ENCODE results near the gene PDLIM4. TPM values are rescaled to one million over a fixed set of nuclear protein-coding genes. Genes with fewer than 3 reads are reported as not detected.

PDLIM4 gene
- total RNA-seq, 1 donor from 2014 or later = 56.6 TPM

DNA sequence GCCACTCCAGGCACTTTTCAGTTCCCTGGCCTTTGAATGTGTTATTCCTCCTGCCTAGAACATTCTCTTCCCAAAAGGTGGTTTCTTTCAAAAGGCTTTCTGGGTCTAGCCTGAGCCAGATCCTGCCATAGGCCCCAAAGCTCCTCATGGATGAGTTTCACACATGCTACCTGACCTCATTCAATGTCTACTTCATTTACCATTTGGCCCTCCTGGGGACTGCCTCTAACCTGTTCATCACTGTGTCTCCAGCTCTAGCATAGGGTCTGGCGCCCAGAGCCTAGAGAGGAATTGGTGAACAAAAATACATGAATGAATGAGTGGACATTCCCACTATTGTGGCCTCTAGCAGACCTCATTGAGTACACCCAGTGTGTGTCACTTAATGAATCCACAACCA, 24.4 kb upstream of the PDLIM4 start:
- no peaks in the 10 kb centered on the region for H3K36me3 ChIP-seq (ENCODE audit: insufficient read depth, low read length)
- no peak overlapping the region for H2AFZ ChIP-seq (ENCODE audit: low read depth, low read length)
- Mint-ChIP-seq H3K27me3 (ENCODE audit: low read depth, unreplicated experiment) (peaks cover 26% of the 10 kb centered on the region), H3K27ac (ENCODE audit: unreplicated experiment) (no peak overlapping the region), H3K4me1 (ENCODE audit: low read depth, unreplicated experiment) (peaks cover 5% of the 10 kb centered on the region), H3K9me3 (ENCODE audit: unreplicated experiment) (peaks cover 8% of the 10 kb centered on the region), H3K4me3 (ENCODE audit: unreplicated experiment) (no peak overlapping the region), H3K36me3 (ENCODE audit: low read depth, unreplicated experiment) (no peaks in the 10 kb centered on the region)
- peaks cover 1% of the 10 kb centered on the region for H3K4me1 ChIP-seq (ENCODE audit: insufficient read depth, low read length)
- FAIRE-seq = no peak
- H3K27ac ChIP-seq (ENCODE audit: low read depth, low read length) = no peak overlapping the region
- H3K27me3 ChIP-seq (ENCODE audit: insufficient read depth, low read length) = no peaks in the 10 kb centered on the region
- H3K9ac ChIP-seq (ENCODE audit: low read length) = no peak overlapping the region
- H4K20me1 ChIP-seq (ENCODE audit: insufficient read depth, low read length) = no peaks in the 10 kb centered on the region
- no peaks in the 10 kb centered on the region for H3K79me2 ChIP-seq (ENCODE audit: insufficient read depth, low read length)
- no peak for DNase-seq (ENCODE audit: low read depth)
- H3K9me3 ChIP-seq (ENCODE audit: insufficient read depth, low read depth, low read length) = no peaks in the 10 kb centered on the region
- H3K4me3 ChIP-seq (ENCODE audit: insufficient read depth, low read depth, low read length) = no peak overlapping the region
- no peak overlapping the region for H3K4me2 ChIP-seq (ENCODE audit: low read length)
- TF ChIP-seq, protein P1, sequence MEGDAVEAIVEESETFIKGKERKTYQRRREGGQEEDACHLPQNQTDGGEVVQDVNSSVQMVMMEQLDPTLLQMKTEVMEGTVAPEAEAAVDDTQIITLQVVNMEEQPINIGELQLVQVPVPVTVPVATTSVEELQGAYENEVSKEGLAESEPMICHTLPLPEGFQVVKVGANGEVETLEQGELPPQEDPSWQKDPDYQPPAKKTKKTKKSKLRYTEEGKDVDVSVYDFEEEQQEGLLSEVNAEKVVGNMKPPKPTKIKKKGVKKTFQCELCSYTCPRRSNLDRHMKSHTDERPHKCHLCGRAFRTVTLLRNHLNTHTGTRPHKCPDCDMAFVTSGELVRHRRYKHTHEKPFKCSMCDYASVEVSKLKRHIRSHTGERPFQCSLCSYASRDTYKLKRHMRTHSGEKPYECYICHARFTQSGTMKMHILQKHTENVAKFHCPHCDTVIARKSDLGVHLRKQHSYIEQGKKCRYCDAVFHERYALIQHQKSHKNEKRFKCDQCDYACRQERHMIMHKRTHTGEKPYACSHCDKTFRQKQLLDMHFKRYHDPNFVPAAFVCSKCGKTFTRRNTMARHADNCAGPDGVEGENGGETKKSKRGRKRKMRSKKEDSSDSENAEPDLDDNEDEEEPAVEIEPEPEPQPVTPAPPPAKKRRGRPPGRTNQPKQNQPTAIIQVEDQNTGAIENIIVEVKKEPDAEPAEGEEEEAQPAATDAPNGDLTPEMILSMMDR (IDR thresholded peaks at IDR 0.05; ENCODE audit: insufficient read depth, low read depth, low read length) = no peak
- TF ChIP-seq EZH2 (IDR thresholded peaks at IDR 0.05; ENCODE audit: insufficient read depth, low read length) = no peak

DNA sequence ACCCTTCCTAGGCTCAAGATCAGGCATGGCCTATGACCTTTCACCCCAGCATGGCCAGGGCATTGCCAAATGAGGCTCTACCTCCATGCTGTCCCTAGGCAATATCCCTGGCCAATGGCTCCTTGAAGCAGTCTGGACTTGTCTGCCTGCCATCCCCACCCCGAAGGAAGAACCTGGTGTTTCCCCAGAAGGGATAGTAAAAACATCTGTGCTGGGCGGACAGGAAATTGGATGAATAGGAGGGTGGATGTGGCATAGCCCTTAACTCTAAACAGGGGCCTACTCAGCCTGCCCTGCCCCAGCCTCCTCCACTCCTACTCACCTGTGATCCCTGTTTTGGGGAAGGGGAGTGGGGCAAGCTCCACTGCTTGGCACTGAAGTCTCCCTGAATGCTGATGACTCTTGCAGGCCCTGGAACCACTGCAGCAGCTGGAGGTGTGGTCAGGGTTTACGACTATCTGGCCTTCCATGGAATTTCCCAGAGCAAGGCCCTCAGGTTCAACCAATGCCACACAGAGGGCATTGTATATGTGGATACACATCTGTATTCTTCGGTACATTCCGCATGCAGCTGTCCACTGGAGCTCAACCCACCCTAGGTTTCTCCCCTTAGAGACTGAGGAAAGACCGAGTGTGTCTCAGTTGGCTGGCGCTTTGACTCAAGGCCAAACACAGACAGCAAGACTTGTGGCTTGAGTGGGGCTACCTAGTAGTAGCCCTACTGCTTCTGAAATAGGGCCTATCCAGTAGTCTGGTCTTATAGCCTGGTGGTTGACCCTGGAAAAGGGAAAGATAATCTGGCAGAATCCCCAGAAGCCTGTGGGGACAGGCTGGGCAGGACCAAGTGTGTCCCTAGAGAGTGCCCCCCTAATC, 23.4 kb upstream of the PDLIM4 start:
- Mint-ChIP-seq H3K9me3 (ENCODE audit: unreplicated experiment) (peaks cover 8% of the 10 kb centered on the region), H3K27me3 (ENCODE audit: low read depth, unreplicated experiment) (peaks cover 24% of the 10 kb centered on the region), H3K4me1 (ENCODE audit: low read depth, unreplicated experiment) (peaks cover 5% of the 10 kb centered on the region), H3K36me3 (ENCODE audit: low read depth, unreplicated experiment) (no peaks in the 10 kb centered on the region), H3K27ac (ENCODE audit: unreplicated experiment) (no peak overlapping the region), H3K4me3 (ENCODE audit: unreplicated experiment) (no peak overlapping the region)
- H3K4me1 ChIP-seq (ENCODE audit: insufficient read depth, low read length) = no peaks in the 10 kb centered on the region
- H2AFZ ChIP-seq (ENCODE audit: low read depth, low read length) = no peak overlapping the region
- FAIRE-seq (no peak), DNase-seq (ENCODE audit: low read depth) (no peak)
- no peak overlapping the region for H3K9ac ChIP-seq (ENCODE audit: low read length)
- no peaks in the 10 kb centered on the region for H4K20me1 ChIP-seq (ENCODE audit: insufficient read depth, low read length)
- TF ChIP-seq EZH2 (IDR thresholded peaks at IDR 0.05; ENCODE audit: insufficient read depth, low read length) = no peak
- TF ChIP-seq, protein P1 (IDR thresholded peaks at IDR 0.05; ENCODE audit: insufficient read depth, low read depth, low read length) = no peak
- no peak overlapping the region for H3K4me3 ChIP-seq (ENCODE audit: insufficient read depth, low read depth, low read length)
- H3K27ac ChIP-seq (ENCODE audit: low read depth, low read length) = no peak overlapping the region
- H3K27me3 ChIP-seq (ENCODE audit: insufficient read depth, low read length) = no peaks in the 10 kb centered on the region
- no peaks in the 10 kb centered on the region for H3K79me2 ChIP-seq (ENCODE audit: insufficient read depth, low read length)
- H3K4me2 ChIP-seq (ENCODE audit: low read length) = no peak overlapping the region
- H3K36me3 ChIP-seq (ENCODE audit: insufficient read depth, low read length) = no peaks in the 10 kb centered on the region
- H3K9me3 ChIP-seq (ENCODE audit: insufficient read depth, low read depth, low read length) = no peaks in the 10 kb centered on the region

DNA sequence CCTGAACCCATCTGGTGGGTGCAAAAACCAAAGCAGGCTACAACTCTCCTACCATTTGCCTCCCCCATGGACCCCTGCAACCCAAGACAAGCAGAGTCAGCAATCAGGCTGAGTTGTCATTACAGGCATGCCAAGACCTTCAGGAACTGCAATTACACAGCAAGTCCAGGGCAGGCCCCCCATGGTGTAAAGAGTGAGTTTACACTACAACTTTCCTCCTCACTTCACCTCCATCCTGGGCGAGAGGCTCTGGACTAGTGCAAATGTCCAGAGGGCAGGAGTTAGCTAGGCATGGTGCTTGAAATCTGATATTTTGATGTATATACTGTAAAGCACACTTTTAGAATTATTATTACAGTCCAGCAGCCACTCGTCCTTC, 22.8 kb upstream of the PDLIM4 start:
- DNase-seq (ENCODE audit: low read depth) (no peak), FAIRE-seq (no peak)
- no peaks in the 10 kb centered on the region for H3K36me3 Mint-ChIP-seq (ENCODE audit: low read depth, unreplicated experiment)
- H3K4me1 Mint-ChIP-seq (ENCODE audit: low read depth, unreplicated experiment) = peaks cover 5% of the 10 kb centered on the region
- H3K9me3 Mint-ChIP-seq (ENCODE audit: unreplicated experiment) = peaks cover 8% of the 10 kb centered on the region
- Histone ChIP-seq H2AFZ (ENCODE audit: low read depth, low read length) (no peak overlapping the region), H3K79me2 (ENCODE audit: insufficient read depth, low read length) (no peaks in the 10 kb centered on the region), H3K27ac (ENCODE audit: low read depth, low read length) (no peak overlapping the region), H3K4me1 (ENCODE audit: insufficient read depth, low read length) (no peaks in the 10 kb centered on the region), H3K9ac (ENCODE audit: low read length) (no peak overlapping the region), H3K4me3 (ENCODE audit: insufficient read depth, low read depth, low read length) (no peak overlapping the region), H4K20me1 (ENCODE audit: insufficient read depth, low read length) (no peaks in the 10 kb centered on the region), H3K27me3 (ENCODE audit: insufficient read depth, low read length) (no peaks in the 10 kb centered on the region), H3K4me2 (ENCODE audit: low read length) (no peak overlapping the region), H3K36me3 (ENCODE audit: insufficient read depth, low read length) (no peaks in the 10 kb centered on the region), H3K9me3 (ENCODE audit: insufficient read depth, low read depth, low read length) (no peaks in the 10 kb centered on the region)
- no peak overlapping the region for H3K27ac Mint-ChIP-seq (ENCODE audit: unreplicated experiment)
- TF ChIP-seq, protein P1 (IDR thresholded peaks at IDR 0.05; ENCODE audit: insufficient read depth, low read depth, low read length) = no peak
- no peak for TF ChIP-seq EZH2 (IDR thresholded peaks at IDR 0.05; ENCODE audit: insufficient read depth, low read length)
- peaks cover 18% of the 10 kb centered on the region for H3K27me3 Mint-ChIP-seq (ENCODE audit: low read depth, unreplicated experiment)
- H3K4me3 Mint-ChIP-seq (ENCODE audit: unreplicated experiment) = no peak overlapping the region

All from astrocyte (in vitro differentiated cells and primary cell).